IPS-15b (cell line): Measurements from ENCODE around the gene TRIM44.

Experiments used
- H3K27me3 ChIP-seq: one replicate; pipeline ENCODE4 v1.6.1; 2013; ENCODE audit warnings: low read length; ENCODE audit not compliant: control insufficient read depth, insufficient read depth
- H3K36me3 ChIP-seq: one replicate; pipeline ENCODE4 v1.6.1; 2013; ENCODE audit warnings: low read length; ENCODE audit not compliant: control insufficient read depth, insufficient read depth
- H3K4me1 ChIP-seq: one replicate; pipeline ENCODE4 v1.6.1; 2013; ENCODE audit warnings: mild to moderate bottlenecking, low read length; ENCODE audit not compliant: control insufficient read depth, insufficient read depth
- H3K4me3 ChIP-seq: one replicate; pipeline ENCODE4 v1.5.1; 2013; ENCODE audit warnings: low read depth, low read length
- H3K9ac ChIP-seq: one replicate; pipeline ENCODE4 v1.6.1; 2013; ENCODE audit warnings: low read depth, mild to moderate bottlenecking, low read length
- H3K9me3 ChIP-seq: one replicate; pipeline ENCODE4 v1.6.1; 2013; ENCODE audit warnings: mild to moderate bottlenecking, low read length; ENCODE audit not compliant: control insufficient read depth, insufficient read depth

The TRIM44 gene

DNA sequence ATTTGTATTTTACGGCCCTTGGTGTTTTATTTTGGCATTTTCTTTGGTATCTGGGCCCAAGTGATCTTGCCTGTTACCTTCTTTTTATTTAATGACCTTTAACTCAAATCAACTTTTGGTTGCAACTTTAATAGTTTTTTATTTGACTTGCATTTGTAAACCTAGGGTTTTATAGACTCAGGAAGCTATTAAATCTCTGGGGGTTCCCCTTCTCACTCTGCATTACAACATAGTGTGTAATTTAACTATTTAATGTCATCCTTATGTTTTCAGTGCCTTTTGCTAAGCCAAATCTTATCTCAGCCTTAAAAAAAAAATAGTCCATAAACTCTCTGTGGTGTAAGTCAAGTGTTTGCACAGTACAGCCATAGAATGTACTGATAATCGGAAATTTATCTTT lies 41.0 kb upstream of the TRIM44 start:
- peaks cover 2% of the 10 kb centered on the region for H3K4me1 ChIP-seq
- no peak overlapping the region for H3K9ac ChIP-seq

GRCh38 chr11:35622070-35622469 lies 40.5 kb upstream of the TRIM44 start:
- Histone ChIP-seq H3K27me3 (peaks cover 32% of the 10 kb centered on the region), H3K4me1 (peaks cover 2% of the 10 kb centered on the region), H3K36me3 (no peaks in the 10 kb centered on the region), H3K4me3 (no peak overlapping the region), H3K9me3 (no peaks in the 10 kb centered on the region), H3K9ac (no peak overlapping the region)

More for the DNA sequence above, 41.0 kb upstream of the TRIM44 start:
- Histone ChIP-seq H3K4me3 (no peak overlapping the region), H3K27me3 (peaks cover 37% of the 10 kb centered on the region), H3K36me3 (no peaks in the 10 kb centered on the region), H3K9me3 (no peaks in the 10 kb centered on the region)

- H3K9me3 ChIP-seq: no peaks in the 10 kb centered on the region
- H3K4me3 ChIP-seq: no peak overlapping the region
- H3K27me3 ChIP-seq: peaks cover 28% of the 10 kb centered on the region
- H3K36me3 ChIP-seq: no peaks in the 10 kb centered on the region
- H3K4me1 ChIP-seq: no peaks in the 10 kb centered on the region
- H3K9ac ChIP-seq: no peak overlapping the region
These were observed 38.9 kb upstream of the TRIM44 start for GRCh38 chr11:35623621-35624168.

GRCh38 chr11:35624316-35624715 lies 38.3 kb upstream of the TRIM44 start:
- H3K9ac ChIP-seq: no peak overlapping the region
- peaks cover 25% of the 10 kb centered on the region for H3K27me3 ChIP-seq
- no peaks in the 10 kb centered on the region for H3K4me1 ChIP-seq
- no peak overlapping the region for H3K4me3 ChIP-seq
- H3K36me3 ChIP-seq: no peaks in the 10 kb centered on the region
- H3K9me3 ChIP-seq: no peaks in the 10 kb centered on the region

DNA sequence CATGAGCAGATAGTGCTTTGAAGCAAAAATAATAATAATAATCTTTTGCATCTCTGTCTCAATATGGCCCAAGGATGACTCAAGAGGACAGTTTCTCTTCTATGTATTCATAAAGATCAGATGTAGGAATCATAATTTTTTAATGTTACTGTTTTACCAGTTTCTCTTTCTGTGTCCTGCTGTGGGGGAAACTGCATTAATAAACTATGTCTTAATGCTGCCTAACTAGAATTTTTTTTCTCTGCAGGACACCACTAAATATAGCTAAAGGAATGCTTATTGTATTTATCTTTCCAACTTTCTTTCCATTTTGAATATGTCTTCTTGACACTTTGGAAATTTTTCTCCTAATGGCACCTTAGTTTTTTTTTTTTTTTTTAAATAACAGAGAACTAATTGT lies 37.8 kb upstream of the TRIM44 start:
- H3K4me3 ChIP-seq: no peak overlapping the region
- H3K36me3 ChIP-seq: no peaks in the 10 kb centered on the region
- H3K27me3 ChIP-seq: peaks cover 21% of the 10 kb centered on the region
- H3K4me1 ChIP-seq: no peaks in the 10 kb centered on the region
- no peak overlapping the region for H3K9ac ChIP-seq
- no peaks in the 10 kb centered on the region for H3K9me3 ChIP-seq

DNA sequence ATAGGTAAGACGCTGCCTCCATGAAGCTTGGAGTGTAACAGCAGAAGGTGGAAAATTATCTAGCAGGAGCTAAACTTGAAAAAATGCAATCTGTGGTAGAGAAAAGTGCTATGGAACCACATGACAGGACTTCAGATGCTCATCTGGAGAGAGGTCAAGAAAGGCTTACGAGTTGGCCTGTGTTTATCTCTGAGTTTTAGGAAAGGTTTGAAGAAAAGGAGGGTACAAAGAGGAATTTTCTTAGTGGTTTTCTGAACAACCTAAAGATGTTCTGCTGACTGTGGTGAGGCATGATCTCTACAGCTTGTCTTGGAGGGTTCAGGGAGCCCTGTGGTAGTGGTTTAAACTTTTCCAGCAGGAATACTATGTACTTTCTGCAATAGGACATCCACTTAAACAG lies 36.1 kb upstream of the TRIM44 start:
- H3K27me3 ChIP-seq: peaks cover 4% of the 10 kb centered on the region
- H3K4me3 ChIP-seq: no peak overlapping the region
- no peaks in the 10 kb centered on the region for H3K4me1 ChIP-seq
- H3K9me3 ChIP-seq: no peaks in the 10 kb centered on the region
- no peaks in the 10 kb centered on the region for H3K36me3 ChIP-seq
- no peak overlapping the region for H3K9ac ChIP-seq

- Histone ChIP-seq H3K27me3 (no peaks in the 10 kb centered on the region), H3K4me3 (no peak overlapping the region), H3K36me3 (no peaks in the 10 kb centered on the region), H3K9me3 (no peaks in the 10 kb centered on the region), H3K9ac (no peak overlapping the region), H3K4me1 (no peaks in the 10 kb centered on the region)
These were observed 33.1 kb upstream of the TRIM44 start for GRCh38 chr11:35629511-35629910.

DNA sequence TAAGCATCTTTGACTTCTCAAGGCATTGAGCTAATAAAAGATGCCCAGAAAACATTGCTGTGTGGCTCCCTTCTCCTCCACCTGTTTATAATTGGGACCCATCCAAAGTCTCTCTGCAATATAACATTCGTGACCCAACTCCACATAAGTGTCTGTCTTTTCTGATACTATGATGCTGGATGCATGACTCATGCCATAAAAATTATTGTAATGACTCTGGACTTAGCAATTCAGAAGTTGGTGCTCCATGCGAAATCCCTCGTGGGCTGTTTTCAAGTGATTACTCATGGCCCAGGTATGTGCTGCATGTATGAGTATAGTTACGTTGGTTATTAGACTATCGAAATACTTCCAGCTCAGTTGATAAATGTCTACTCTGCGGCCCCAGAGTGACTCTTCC lies 32.7 kb upstream of the TRIM44 start:
- H3K9ac ChIP-seq: no peak overlapping the region

DNA sequence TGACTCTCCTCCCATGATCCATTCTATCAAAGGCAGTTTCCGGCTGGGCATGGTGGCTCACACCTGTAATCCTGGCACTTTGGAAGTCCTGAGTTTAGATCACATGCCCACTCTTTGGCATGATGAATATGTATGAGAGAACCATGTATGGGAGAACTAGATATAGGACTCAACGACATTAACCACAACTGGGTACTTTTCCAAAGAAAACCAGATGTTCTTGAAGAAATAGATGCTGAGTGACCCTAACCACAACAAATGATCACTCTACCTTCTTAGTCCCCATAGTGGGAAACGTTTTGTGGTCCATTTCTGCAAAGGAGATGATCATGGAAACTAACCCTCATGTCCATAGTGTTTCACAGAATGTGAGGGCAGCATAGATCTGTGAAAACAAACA lies 30.7 kb upstream of the TRIM44 start:
- no peaks in the 10 kb centered on the region for H3K9me3 ChIP-seq
- no peaks in the 10 kb centered on the region for H3K36me3 ChIP-seq
- H3K9ac ChIP-seq: no peak overlapping the region
- H3K4me3 ChIP-seq: no peak overlapping the region
- no peaks in the 10 kb centered on the region for H3K4me1 ChIP-seq
- no peaks in the 10 kb centered on the region for H3K27me3 ChIP-seq

More for the DNA sequence above, 32.7 kb upstream of the TRIM44 start:
- Histone ChIP-seq H3K27me3 (no peaks in the 10 kb centered on the region), H3K4me1 (no peaks in the 10 kb centered on the region), H3K36me3 (no peaks in the 10 kb centered on the region), H3K9me3 (no peaks in the 10 kb centered on the region), H3K4me3 (no peak overlapping the region)

- no peaks in the 10 kb centered on the region for H3K36me3 ChIP-seq
- no peaks in the 10 kb centered on the region for H3K27me3 ChIP-seq
- H3K4me3 ChIP-seq: no peak overlapping the region
- H3K4me1 ChIP-seq: no peaks in the 10 kb centered on the region
- H3K9ac ChIP-seq: no peak overlapping the region
- H3K9me3 ChIP-seq: no peaks in the 10 kb centered on the region
These were observed 30.3 kb upstream of the TRIM44 start for GRCh38 chr11:35632301-35632700.

DNA sequence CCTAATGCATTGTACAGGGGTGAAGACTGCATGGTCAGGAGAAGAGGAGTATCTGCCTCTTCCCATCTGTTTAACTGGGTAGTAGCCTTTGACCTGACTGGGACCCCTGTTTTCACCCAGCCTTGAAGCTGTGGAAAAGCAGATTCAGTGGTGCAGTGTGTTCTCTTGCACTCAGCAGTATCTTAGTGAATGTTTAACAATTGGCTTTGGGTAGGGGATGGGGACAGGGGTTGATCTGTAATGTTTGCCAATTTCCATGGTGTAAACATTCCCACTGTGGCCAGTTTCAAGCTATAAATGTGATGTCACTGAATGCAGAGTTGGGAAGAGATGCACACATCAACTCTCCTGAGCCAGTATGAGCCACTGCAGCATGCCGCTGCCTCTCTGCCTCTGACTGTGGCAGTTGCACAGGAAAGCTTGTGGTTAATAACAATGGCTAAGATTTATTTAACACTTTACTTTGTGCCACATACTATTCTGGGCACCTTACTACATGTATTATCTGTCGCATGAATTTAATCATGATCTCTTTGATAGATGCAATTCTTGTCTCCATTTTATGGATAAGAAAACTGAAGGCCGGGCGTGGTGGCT lies 28.6 kb upstream of the TRIM44 start:
- H3K36me3 ChIP-seq: no peaks in the 10 kb centered on the region
- H3K4me1 ChIP-seq: no peaks in the 10 kb centered on the region
- no peak overlapping the region for H3K4me3 ChIP-seq
- H3K9me3 ChIP-seq: no peaks in the 10 kb centered on the region
- H3K27me3 ChIP-seq: no peaks in the 10 kb centered on the region
- no peak overlapping the region for H3K9ac ChIP-seq

DNA sequence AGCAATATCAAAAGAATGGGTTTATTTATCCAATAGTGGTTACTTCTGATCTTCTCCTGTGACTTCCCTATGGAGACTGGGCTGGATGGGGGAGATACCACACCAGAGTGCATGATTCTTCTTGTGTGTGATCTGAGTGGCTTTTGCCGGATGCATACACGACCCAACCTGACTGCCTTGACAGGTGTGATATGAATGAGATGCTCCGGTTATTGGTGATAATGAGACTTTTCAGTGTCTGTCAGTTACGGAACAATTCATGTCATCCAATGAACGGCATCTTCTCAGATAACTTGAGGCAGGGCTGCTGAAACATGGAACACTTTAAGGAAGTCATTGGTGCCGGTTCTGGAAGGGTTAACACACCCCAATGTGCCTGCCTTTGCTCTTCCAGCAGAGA lies 26.6 kb upstream of the TRIM44 start:
- H3K4me3 ChIP-seq: no peak overlapping the region
- H3K9ac ChIP-seq: no peak overlapping the region
- H3K27me3 ChIP-seq: no peaks in the 10 kb centered on the region

More for the DNA sequence above, 26.6 kb upstream of the TRIM44 start:
- peaks cover 4% of the 10 kb centered on the region for H3K4me1 ChIP-seq
- no peaks in the 10 kb centered on the region for H3K9me3 ChIP-seq
- H3K36me3 ChIP-seq: no peaks in the 10 kb centered on the region
